ENCODE data around the gene MRPL21. TPM values are rescaled to one million over a fixed set of nuclear protein-coding genes. Genes with fewer than 3 reads are reported as not detected.

MRPL21 gene
- 87.5 and 101 TPM in 2 replicates for total RNA-seq

DNA sequence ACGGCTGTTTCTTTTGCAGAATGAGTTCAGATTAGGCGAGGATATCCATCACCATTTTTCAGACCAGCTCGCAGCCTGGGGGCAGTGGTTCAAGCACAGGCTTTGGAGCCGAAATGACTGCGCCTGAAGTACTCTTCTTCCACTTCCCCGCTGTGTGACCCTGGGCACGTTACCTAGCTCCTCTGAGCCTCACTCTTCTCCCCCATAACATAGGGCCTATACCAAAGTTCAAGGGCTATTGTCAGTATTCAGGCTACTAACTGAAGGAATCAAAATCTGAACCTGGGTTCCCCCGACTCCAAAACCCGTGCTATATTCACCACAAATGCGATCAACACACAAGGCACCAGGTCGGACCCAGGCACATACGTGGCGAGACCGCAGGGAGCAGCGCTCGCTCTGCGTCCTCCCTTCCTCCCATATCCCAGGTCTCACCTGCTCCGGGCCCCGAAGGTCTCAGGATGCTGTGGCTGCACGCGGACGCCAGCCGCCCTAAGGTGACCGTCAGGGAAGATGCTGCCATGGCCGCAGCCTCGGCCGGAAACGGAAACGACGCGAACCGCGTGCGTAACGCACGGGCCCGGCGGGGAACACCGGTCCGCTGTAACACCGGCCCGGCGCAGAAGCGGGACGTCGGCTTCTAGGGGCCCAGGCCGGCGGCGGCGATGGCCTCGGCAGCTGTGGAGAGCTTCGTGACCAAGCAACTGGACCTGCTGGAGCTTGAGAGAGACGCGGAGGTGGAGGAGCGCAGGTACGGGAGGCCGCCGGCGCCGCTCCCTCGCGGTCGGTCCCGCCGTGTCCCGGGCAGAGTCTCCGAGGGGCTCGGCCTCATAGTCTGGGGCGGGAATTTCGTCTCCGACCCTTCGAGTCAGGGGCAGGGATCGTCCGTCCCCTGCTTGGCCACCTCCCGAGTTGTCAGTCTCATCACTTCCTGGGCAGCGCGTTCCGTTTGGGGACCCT lies at the start of gene MRPL21, which contains the start of gene IGHMBP2:
TSS of gene MRPL21 (minus strand) at position 545 of the 960 bp plus-strand sequence. CDS start at position 523, 22 bp downstream.
TSS of gene IGHMBP2 (plus strand) at position 604 of the 960 bp plus-strand sequence. CDS start at position 666, 62 bp downstream.

DNA sequence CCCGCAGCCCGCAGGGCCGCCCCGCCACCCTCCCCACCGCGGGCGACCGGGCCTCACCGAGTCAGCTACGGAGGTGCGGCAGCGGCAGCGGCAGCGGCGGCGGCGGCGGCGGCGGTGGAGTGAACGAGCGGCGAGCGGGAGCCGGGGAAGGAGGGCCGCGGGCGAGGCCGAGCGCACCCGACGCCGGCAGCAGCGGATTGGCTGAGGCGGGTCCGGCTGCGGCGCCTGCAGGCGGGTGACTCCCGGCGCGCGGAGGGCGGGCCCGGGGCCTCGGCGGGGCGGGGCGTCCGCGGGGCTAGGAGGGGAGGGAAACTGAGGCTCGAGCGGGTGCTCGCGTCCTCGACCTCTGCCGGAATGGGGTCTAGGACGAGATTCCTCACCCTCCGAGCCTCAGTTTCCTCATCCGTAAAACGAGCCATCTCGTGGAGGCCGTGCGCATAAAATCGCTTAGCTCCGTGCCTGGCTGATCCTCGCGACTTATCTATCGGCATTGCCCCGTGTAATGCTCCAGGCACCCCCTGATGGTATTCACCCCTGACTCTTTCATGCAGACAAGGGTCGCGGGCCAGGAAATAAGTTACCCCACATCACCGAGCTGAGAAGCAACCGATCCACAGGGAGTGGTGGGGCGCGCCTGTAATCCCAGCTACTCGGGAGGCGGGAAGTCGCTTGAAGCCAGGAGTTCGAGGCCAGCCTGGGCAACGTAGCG lies 61.8 kb downstream of the MRPL21 start, which contains the start of gene CPT1A:
TSS of gene CPT1A (minus strand) at position 199 of the 709 bp plus-strand sequence. CDS start 26,442 bp downstream, outside the sequence.

Other genes starting within 250 kb of the MRPL21 start
- gene GAL, start 219.3 kb downstream of the MRPL21 start, total RNA-seq: 7.4 and 8.5 TPM in 2 replicates
- gene TESMIN, start 152.3 kb downstream of the MRPL21 start, total RNA-seq: 1.4 and 9.6 TPM in 2 replicates
- 9.2 and 12.3 TPM in 2 replicates for gene CPT1A, start 61.9 kb downstream of the MRPL21 start, total RNA-seq
- gene IGHMBP2, start 59 bp upstream of the MRPL21 start, total RNA-seq: 9.7 and 13.9 TPM in 2 replicates
- not detected in 2 replicates for gene MRGPRD, start 77.2 kb upstream of the MRPL21 start, total RNA-seq
- 0.07 and 0.37 TPM in 2 replicates for gene MRGPRF, start 109.4 kb upstream of the MRPL21 start, total RNA-seq
- gene TPCN2, start 145.1 kb upstream of the MRPL21 start, total RNA-seq: 7.5 and 8.3 TPM in 2 replicates